GM18519 (cell line): ENCODE data around the gene ALLC.
"Not testable (repeated sequence)": the region's sequence is repeated elsewhere in the genome, so short reads cannot be mapped to it uniquely, and the experiment has no call there.

Source experiments
- ATAC-seq: cut with Tn5 transposase; IDR thresholded peaks from one replicate; pipeline ENCODE4 v1.9.1; 2021; ENCODE audit warnings: mild to moderate bottlenecking, moderate library complexity; ENCODE audit not compliant: unreplicated experiment, low FRiP score

Gene ALLC

GRCh38 chr2:3654011-3654410 is 4.0 kb upstream of the ALLC start:
- no peak for ATAC-seq

GRCh38 chr2:3654531-3655225 is 3.3 kb upstream of the ALLC start:
- ATAC-seq = no peak

GRCh38 chr2:3655871-3656761 is 1.9 kb upstream of the ALLC start:
- ATAC-seq = no peak

GRCh38 chr2:3656762-3657721 is 958 bp upstream of the ALLC start:
- ATAC-seq = no peak

DNA sequence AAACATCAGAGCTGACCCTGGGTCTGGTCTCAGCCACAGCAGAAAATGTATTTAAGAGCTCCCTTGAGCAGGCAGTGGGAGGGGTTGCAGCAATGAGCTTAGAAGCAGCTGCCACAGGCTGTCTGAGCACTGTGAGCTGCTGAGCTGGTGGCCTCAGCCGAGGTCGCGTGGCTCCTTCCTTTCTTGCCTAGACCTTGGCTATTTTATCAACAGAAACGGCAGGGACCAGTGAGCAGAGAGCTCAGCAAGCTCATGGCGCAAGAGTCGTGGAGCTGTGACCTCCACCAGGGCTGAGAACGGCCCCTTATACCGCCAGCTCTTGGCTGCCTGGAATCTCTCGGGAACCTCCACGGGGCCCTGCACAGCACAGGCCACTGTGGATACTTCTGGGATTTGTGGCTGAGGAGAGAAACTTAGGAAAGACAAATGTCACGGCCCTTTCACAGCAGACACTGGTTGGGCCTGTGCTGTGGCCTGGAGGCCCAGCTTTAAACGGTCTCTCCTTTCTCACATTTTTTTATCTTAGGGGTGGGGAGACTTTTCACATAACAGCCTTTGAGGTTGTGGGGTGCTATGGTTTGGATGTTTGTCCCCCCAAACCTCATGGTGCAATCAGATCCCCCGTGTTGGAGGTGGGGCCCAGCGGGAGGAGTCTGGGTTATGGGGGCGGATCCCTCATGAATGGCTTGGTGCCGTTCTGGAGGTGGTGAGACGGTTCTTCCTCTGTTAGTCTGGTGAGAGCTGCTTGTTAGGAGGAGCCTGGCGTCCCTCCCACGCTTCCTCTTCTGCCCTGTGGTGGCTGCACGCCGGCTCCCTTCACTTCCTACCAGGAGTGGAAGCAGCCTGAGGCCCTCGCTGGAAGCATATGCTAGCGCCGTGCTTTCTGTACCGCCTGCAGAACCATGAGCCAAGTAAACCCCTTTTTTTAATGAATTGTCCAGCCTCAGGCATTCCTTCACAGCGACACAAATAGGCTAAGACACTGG is 1.7 kb downstream of the ALLC start:
- no peak for ATAC-seq

DNA sequence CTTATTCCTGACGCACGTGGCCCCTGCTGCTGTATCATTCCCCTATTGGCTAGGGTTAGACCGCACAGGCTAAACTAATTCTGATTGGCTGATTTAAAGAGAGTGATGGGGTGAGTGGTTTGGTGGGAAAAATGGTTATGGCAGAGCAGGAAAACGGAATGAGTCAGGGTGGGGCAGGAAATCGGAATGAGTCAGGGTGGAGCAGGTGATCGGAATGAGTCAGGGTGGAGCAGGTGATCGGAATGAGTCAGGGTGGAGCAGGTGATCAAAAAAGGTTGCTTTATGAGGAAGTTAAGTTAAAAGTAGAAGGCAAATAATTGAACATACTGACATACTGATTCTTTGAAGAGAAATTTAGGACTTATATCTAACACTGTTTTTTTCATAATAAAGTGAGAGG is 2.6 kb downstream of the ALLC start:
- not testable (repeated sequence) for ATAC-seq

DNA sequence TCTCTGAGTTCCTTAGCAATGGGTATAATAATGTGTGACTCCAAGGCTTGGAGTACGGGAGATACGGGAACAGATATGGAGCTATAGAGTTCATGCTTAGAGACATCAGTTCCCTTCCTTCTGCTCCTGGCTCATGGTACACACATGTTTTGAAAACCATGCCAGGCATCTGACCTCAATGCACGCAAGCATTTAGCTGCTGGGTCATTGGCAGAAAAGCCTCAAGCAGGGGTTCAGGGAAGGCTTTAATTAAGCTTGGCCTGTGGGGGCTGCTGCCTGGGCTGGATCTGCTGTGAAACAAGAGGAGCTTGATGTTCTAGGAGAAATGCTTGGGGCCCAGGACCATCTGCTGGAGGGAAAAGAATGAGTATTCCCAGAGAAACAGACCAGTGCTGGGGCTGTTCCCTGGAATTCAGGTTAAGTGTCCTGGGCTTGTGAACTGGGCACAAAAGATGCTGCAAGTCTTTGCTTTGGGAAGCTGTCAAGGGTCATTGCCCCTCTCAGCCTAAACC is 3.2 kb downstream of the ALLC start:
- no peak for ATAC-seq

- no peak for ATAC-seq
These were observed 4.2 kb downstream of the ALLC start for GRCh38 chr2:3662239-3662638.

GRCh38 chr2:3664118-3664517 is 6.1 kb downstream of the ALLC start:
- no peak for ATAC-seq

- ATAC-seq = no peak
These were observed 6.9 kb downstream of the ALLC start for GRCh38 chr2:3664925-3665324.

- ATAC-seq = no peak
These were observed 8.0 kb downstream of the ALLC start for GRCh38 chr2:3665886-3666612.

DNA sequence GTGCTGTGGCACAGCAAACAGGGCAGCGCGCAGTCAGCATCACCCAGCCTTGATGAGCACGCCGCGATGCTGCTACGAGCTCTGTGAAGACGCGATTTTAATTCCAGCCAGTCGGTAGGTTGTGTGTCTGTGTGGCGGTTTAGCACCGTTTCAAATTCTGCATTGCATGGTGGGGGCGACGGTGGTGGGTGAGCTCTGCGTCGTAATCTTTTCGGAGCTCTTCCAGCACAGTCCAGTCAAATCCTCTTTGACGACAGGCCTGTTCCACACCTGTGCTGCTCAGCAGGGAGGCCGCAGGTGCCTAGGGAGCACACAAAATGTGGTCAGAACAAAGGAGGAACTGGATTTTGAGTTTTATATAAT is 8.6 kb downstream of the ALLC start:
- ATAC-seq = no peak

GRCh38 chr2:3667151-3667631 is 9.2 kb downstream of the ALLC start:
- ATAC-seq = no peak

- no peak for ATAC-seq
These were observed 11.7 kb downstream of the ALLC start for GRCh38 chr2:3669656-3670055.

- ATAC-seq = no peak
These were observed 12.4 kb downstream of the ALLC start for GRCh38 chr2:3670376-3670775.

- no peak for ATAC-seq
These were observed 12.9 kb downstream of the ALLC start for GRCh38 chr2:3670941-3671340.

DNA sequence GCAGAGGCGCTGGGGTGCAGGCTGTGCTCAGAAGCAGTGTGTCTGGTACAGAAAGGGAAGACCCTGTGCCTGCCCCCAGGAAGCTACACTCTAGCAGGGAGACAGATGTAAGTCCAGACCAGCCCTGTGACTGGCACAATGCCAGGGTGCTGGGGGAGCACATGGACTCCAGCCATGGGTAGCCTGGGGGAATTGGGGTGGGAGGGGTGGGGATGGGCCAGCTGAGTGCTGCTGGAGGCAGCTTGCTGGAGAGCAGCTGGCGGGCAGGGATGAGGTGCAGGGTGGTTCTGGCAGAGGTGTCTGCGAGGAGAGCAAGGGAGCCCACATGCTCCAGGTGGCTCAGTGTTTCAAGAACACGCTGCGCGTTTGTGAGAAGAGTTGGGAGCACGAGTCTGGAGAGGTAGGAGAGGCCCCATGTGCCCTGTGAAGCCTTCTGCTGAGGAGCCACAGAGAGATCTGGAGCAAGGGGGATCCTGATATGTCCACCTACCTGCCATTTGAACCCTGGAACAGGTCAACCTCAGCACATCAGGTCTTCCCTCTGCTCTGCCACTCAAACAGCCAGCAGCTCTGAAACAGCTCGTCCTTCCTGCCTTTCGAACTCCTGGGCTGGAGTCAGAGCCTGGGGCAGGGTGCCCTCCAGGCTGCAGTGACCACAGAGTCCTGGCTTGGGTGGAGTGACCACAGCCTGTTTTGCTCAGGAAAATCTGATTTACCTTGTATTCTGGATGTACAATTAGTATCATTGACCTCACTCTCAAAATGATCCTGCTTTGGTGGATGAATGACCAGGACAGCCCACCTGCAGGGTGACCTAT is 15.1 kb downstream of the ALLC start:
- no peak for ATAC-seq
